IMR-90 (cell line): ENCODE results near the gene POLE4. TPM values are rescaled to one million over a fixed set of nuclear protein-coding genes. Genes with fewer than 3 reads are reported as not detected.

Experiments
- ATAC-seq: fragments of 200-7000 bp; cut with Tn5 transposase; 2 replicates; pipeline ENCODE4 v1.9.1; 2020; ENCODE audit warnings: low read depth, mild to moderate bottlenecking, moderate library complexity
- BruUV-seq: library from RNA; stranded (reverse); fragments of 400-500 nt; replicated peaks from 2 replicates; lab custom pipeline; 2021; lab: Mats Ljungman, UMichigan
- CTCF ChIA-PET: fragments of 300-600 bp; formaldehyde crosslinking; extraction: SDS; loops from one replicate; lab custom pipeline; 2021; ENCODE audit warnings: antibody characterized with exemption; lab: Yijun Ruan, JAX
- POLR2A ChIA-PET: fragments of 300-600 bp; sonication (Branson Sonifier 250); formaldehyde crosslinking; loops from one replicate; lab custom pipeline; 2022; ENCODE audit warnings: antibody characterized with exemption; ENCODE audit not compliant: unreplicated experiment; lab: Charles Lee
- DNase-seq: peaks from one replicate; pipeline ENCODE4 v3.0.0; 2013
- H2AFZ ChIP-seq: replicated peaks from 2 replicates; pipeline ENCODE3; 2013; ENCODE audit warnings: low read length, mild to moderate bottlenecking; ENCODE audit not compliant: poor library complexity
- H2AK5ac ChIP-seq: 2 replicates; pipeline ENCODE4 v1.6.1; 2013; ENCODE audit warnings: low read depth, low read length, inconsistent platforms
- H2AK9ac ChIP-seq: replicated peaks from 2 replicates; pipeline ENCODE3; 2013; ENCODE audit warnings: mild to moderate bottlenecking, low read depth, low read length, moderate library complexity; ENCODE audit not compliant: poor library complexity
- H2BK120ac ChIP-seq: 2 replicates; pipeline ENCODE4 v1.6.1; 2013; ENCODE audit warnings: low read depth, low read length, inconsistent platforms
- H2BK15ac ChIP-seq: 3 replicates; pipeline ENCODE4 v1.6.1; 2013; ENCODE audit warnings: low read depth, low read length, inconsistent platforms
- H2BK20ac ChIP-seq: 2 replicates; pipeline ENCODE4 v1.6.1; 2013; ENCODE audit warnings: low read depth, mild to moderate bottlenecking, inconsistent platforms, low read length, moderate library complexity
- H2BK5ac ChIP-seq: 2 replicates; pipeline ENCODE4 v1.6.1; 2013; ENCODE audit warnings: mild to moderate bottlenecking, low read depth, low read length, inconsistent platforms; ENCODE audit not compliant: poor library complexity, severe bottlenecking
- H3K14ac ChIP-seq: replicated peaks from 2 replicates; pipeline ENCODE4 v1.6.1; 2013; ENCODE audit warnings: low read depth, low read length, inconsistent platforms
- H3K18ac ChIP-seq: 2 replicates; pipeline ENCODE4 v1.6.1; 2013; ENCODE audit warnings: low read depth, low read length, control low read depth
- H3K23ac ChIP-seq: 2 replicates; pipeline ENCODE4 v1.6.1; 2013; ENCODE audit warnings: low read depth, low read length, inconsistent platforms
- H3K27ac ChIP-seq: 2 replicates; pipeline ENCODE4 v1.5.1; 2013; ENCODE audit warnings: mild to moderate bottlenecking, control low read depth, low read length; ENCODE audit not compliant: insufficient read depth
- H3K27me3 ChIP-seq: 2 replicates; pipeline ENCODE4 v1.6.1; 2013; ENCODE audit warnings: low read length; ENCODE audit not compliant: control insufficient read depth, insufficient read depth
- H3K36me3 ChIP-seq: 2 replicates; pipeline ENCODE4 v1.6.1; 2013; ENCODE audit warnings: low read length, mixed read lengths; ENCODE audit not compliant: control insufficient read depth, insufficient read depth
- H3K4ac ChIP-seq: 2 replicates; pipeline ENCODE4 v1.6.1; 2013; ENCODE audit warnings: low read depth, low read length, inconsistent platforms
- H3K4me1 ChIP-seq: 2 replicates; pipeline ENCODE4 v1.6.1; 2013; ENCODE audit warnings: low read length, mixed read lengths; ENCODE audit not compliant: control insufficient read depth, insufficient read depth
- H3K4me2 ChIP-seq: 2 replicates; pipeline ENCODE4 v1.6.1; 2013; ENCODE audit warnings: low read depth, mild to moderate bottlenecking, control low read depth, low read length, moderate library complexity
- H3K4me3 ChIP-seq: 2 replicates; pipeline ENCODE4 v1.5.1; 2013; ENCODE audit warnings: low read depth, mild to moderate bottlenecking, control low read depth, low read length, moderate library complexity; ENCODE audit not compliant: insufficient read depth
- H3K56ac ChIP-seq: 2 replicates; pipeline ENCODE4 v1.6.1; 2013; ENCODE audit warnings: low read length, inconsistent platforms; ENCODE audit not compliant: insufficient read depth; ENCODE audit errors: extremely low read depth
- H3K79me1 ChIP-seq, 2 experiments: 2 replicates each; pipeline ENCODE4 v1.6.1; 2013; ENCODE audit warnings: low read length in 2 of 2, inconsistent platforms in 1 of 2, low read depth in 1 of 2
- H3K9ac ChIP-seq: 2 replicates; pipeline ENCODE4 v1.6.1; 2013; ENCODE audit warnings: low read depth, low read length, control low read depth
- H3K9me1 ChIP-seq: 2 replicates; pipeline ENCODE4 v1.6.1; 2013; ENCODE audit warnings: low read length, inconsistent platforms; ENCODE audit not compliant: insufficient read depth
- H3K9me3 ChIP-seq: 2 replicates; pipeline ENCODE4 v1.6.1; 2013; ENCODE audit warnings: low read length; ENCODE audit not compliant: control insufficient read depth, insufficient read depth
- H4K20me1 ChIP-seq: 2 replicates; pipeline ENCODE4 v1.6.1; 2013; ENCODE audit warnings: low read length, inconsistent platforms; ENCODE audit not compliant: insufficient read depth
- H4K5ac ChIP-seq: 2 replicates; pipeline ENCODE4 v1.6.1; 2013; ENCODE audit warnings: mild to moderate bottlenecking, low read depth, low read length, control low read depth
- H4K8ac ChIP-seq, 2 experiments: 2 replicates each; pipeline ENCODE4 v1.6.1; 2013; ENCODE audit warnings: low read depth in 2 of 2, low read length in 2 of 2, control low read depth in 1 of 2, inconsistent platforms in 1 of 2
- H4K91ac ChIP-seq: 2 replicates; pipeline ENCODE4 v1.6.1; 2013; ENCODE audit warnings: low read depth, low read length, inconsistent platforms; ENCODE audit not compliant: insufficient read depth
- BHLHE40 ChIP-seq: fragments of 150-350 bp; IDR thresholded peaks from 2 replicates; pipeline ENCODE4 v1.6.1; 2016; ENCODE audit warnings: mild to moderate bottlenecking, low read depth, low read length
- CEBPB ChIP-seq: IDR thresholded peaks from 2 replicates; pipeline ENCODE4 v1.6.1; 2012; ENCODE audit warnings: low read depth, low read length, improper control_type of control experiment
- CHD1 ChIP-seq: IDR thresholded peaks from 2 replicates; pipeline ENCODE4 v1.6.1; 2012; ENCODE audit warnings: low read depth, low read length, improper control_type of control experiment
- ELK1 ChIP-seq: fragments of 150-350 bp; IDR thresholded peaks from 2 replicates; pipeline ENCODE4 v1.6.1; 2016; ENCODE audit warnings: low read depth, mild to moderate bottlenecking, low read length, moderate library complexity, borderline replicate concordance
- FOS ChIP-seq: fragments of 150-350 bp; IDR thresholded peaks from 2 replicates; pipeline ENCODE4 v1.6.1; 2016; ENCODE audit warnings: low read depth, low read length
- MAFK ChIP-seq: IDR thresholded peaks from 2 replicates; pipeline ENCODE4 v1.6.1; 2012; ENCODE audit warnings: low read depth, low read length, improper control_type of control experiment
- MAZ ChIP-seq: IDR thresholded peaks from 2 replicates; pipeline ENCODE4 v1.6.1; 2012; ENCODE audit warnings: low read depth, mild to moderate bottlenecking, low read length, improper control_type of control experiment, moderate library complexity, borderline replicate concordance
- MXI1 ChIP-seq: IDR thresholded peaks from 2 replicates; pipeline ENCODE4 v1.6.1; 2012; ENCODE audit warnings: low read depth, mild to moderate bottlenecking, low read length, moderate library complexity, borderline replicate concordance
- NFE2L2 ChIP-seq: fragments of 150-350 bp; IDR thresholded peaks from 2 replicates; pipeline ENCODE4 v1.6.1; 2016; ENCODE audit warnings: low read depth, mild to moderate bottlenecking, low read length
- POLR2A ChIP-seq: IDR thresholded peaks from 2 replicates; pipeline ENCODE4 v1.6.1; 2012; ENCODE audit warnings: mild to moderate bottlenecking, low read depth, low read length
- RAD21 ChIP-seq: IDR thresholded peaks from 2 replicates; pipeline ENCODE4 v1.6.1; 2012; ENCODE audit warnings: low read length, improper control_type of control experiment
- RCOR1 ChIP-seq: IDR thresholded peaks from 2 replicates; pipeline ENCODE4 v1.6.1; 2012; ENCODE audit warnings: mild to moderate bottlenecking, low read length, improper control_type of control experiment; ENCODE audit not compliant: insufficient replicate concordance
- RFX5 ChIP-seq: IDR thresholded peaks from 2 replicates; pipeline ENCODE4 v1.8.0; 2012; ENCODE audit warnings: low read depth, mild to moderate bottlenecking, low read length, moderate library complexity
- SMC3 ChIP-seq: fragments of 150-350 bp; IDR thresholded peaks from 2 replicates; pipeline ENCODE4 v1.6.1; 2016; ENCODE audit warnings: low read depth, mild to moderate bottlenecking, antibody characterized with exemption, low read length, moderate library complexity
- WGBS, 2 experiments: methylation state at CpG; one replicate each; pipeline versions ENCODE4 v1.1.5 to v1.1.7; 2013; ENCODE audit warnings: missing lambda C conversion rate in 2 of 2; ENCODE audit not compliant: insufficient read length in 1 of 2; ENCODE audit errors: extremely low coverage in 2 of 2; 5-methylcytosine and 5-hydroxymethylcytosine counted together
- dilution Hi-C: fragments of 300-500 bp; cut with HindIII; formaldehyde crosslinking; loops from one replicate; pipeline ENCODE4 v1.14.3; 2018; ENCODE audit warnings: low sequenced_read_pairs; ENCODE audit not compliant: unreplicated experiment
- in situ Hi-C: fragments of 300-500 bp; cut with MboI; formaldehyde crosslinking; loops from 3 replicates; pipeline ENCODE4 v1.14.3; 2019; ENCODE audit warnings: low sequenced_read_pairs, inconsistent platforms, mixed read lengths
- intact Hi-C: fragments of 100-400 bp; cut with micrococcal nuclease; formaldehyde crosslinking; loops from 2 replicates; pipeline ENCODE4 v1.10.0; 2022
- polyA plus RNA-seq, 3 experiments: library from polyadenylated mRNA; depleted of rRNA; stranded (reverse); fragments of >200 nt; gene quantifications; 2 replicates each; pipeline ENCODE4 v1.2.3, GENCODE V29; 2012; ENCODE audit warnings: low replicate concordance in 1 of 3
- total RNA-seq: library from RNA; depleted of rRNA; stranded (reverse); fragments of >200 nt; gene quantifications from 2 replicates; pipeline ENCODE4 v1.2.3, GENCODE V29; 2012
- TF ChIP-seq, protein P1 (sequence below): conservative IDR thresholded peaks from 2 replicates; pipeline ENCODE4 v1.5.1; 2012; ENCODE audit warnings: mild to moderate bottlenecking, low read depth, low read length, improper control_type of control experiment
- TF ChIP-seq, protein P2 (sequence below): fragments of 150-350 bp; IDR thresholded peaks from 2 replicates; pipeline ENCODE4 v1.6.1; 2017; ENCODE audit warnings: mild to moderate bottlenecking, antibody characterized with exemption, low read length, low read depth

The POLE4 gene
- total and polyA plus RNA-seq, 2 of the 4 experiments (the other 2 are of a cell fraction) = 9.0 to 23.9 TPM

- ATAC-seq (no peak), DNase-seq (no peak)
- no peak overlapping the region for H3K56ac ChIP-seq
- H3K4ac ChIP-seq = no peak overlapping the region
- no peaks in the 10 kb centered on the region for H3K9me3 ChIP-seq
- no peaks in the 10 kb centered on the region for H3K27me3 ChIP-seq
- H4K5ac ChIP-seq = no peak overlapping the region
- H3K9ac ChIP-seq = no peak overlapping the region
- H3K9me1 ChIP-seq = no peaks in the 10 kb centered on the region
- intact Hi-C loops = no loop called here
- dilution Hi-C loops = no loop called here
- WGBS, 2 experiments = 43% methylated on average over 1 of the region's 5 CpGs; no CpG with 5 or more reads in 1 of the 2 experiments
- H3K79me1 ChIP-seq = no peaks in the 10 kb centered on the region
- H3K18ac ChIP-seq = no peak overlapping the region
- no peak overlapping the region for H2AK5ac ChIP-seq
- no peak overlapping the region for H3K23ac ChIP-seq
- no peak overlapping the region for H2AFZ ChIP-seq
- H3K36me3 ChIP-seq = no peaks in the 10 kb centered on the region
- CTCF ChIA-PET = interaction anchor here (0.6 kb wide), 1 partner anchor 26 kb away, joined by 3 read pairs; no protein-coding TSS in a partner anchor
- no TSS peak for BruUV-seq
- no peak overlapping the region for H3K14ac ChIP-seq
- H2AK9ac ChIP-seq = no peak overlapping the region
- no peak overlapping the region for H4K8ac ChIP-seq
- no peak overlapping the region for H2BK5ac ChIP-seq
- no peak overlapping the region for H3K4me3 ChIP-seq
- no peak overlapping the region for H2BK20ac ChIP-seq
- peaks cover 2% of the 10 kb centered on the region; the same call in 1 of the 2 replicates for H3K4me1 ChIP-seq
- POLR2A ChIA-PET = no interaction called here
- H4K20me1 ChIP-seq = peaks cover 3% of the 10 kb centered on the region; the same call in 1 of the 2 replicates
- H3K27ac ChIP-seq = no peak overlapping the region
- no peak overlapping the region for H4K91ac ChIP-seq
- H2BK120ac ChIP-seq = no peak overlapping the region
- H2BK15ac ChIP-seq = no peak overlapping the region
- in situ Hi-C loops = no loop called here
- no peak overlapping the region for H3K4me2 ChIP-seq
- no peak for TF ChIP-seq MXI1
- TF ChIP-seq CEBPB = no peak
- TF ChIP-seq BHLHE40 = no peak
- TF ChIP-seq MAZ = no peak
- TF ChIP-seq MAFK = no peak
- no peak for TF ChIP-seq POLR2A
- no peak for TF ChIP-seq RAD21
- TF ChIP-seq, protein P1, sequence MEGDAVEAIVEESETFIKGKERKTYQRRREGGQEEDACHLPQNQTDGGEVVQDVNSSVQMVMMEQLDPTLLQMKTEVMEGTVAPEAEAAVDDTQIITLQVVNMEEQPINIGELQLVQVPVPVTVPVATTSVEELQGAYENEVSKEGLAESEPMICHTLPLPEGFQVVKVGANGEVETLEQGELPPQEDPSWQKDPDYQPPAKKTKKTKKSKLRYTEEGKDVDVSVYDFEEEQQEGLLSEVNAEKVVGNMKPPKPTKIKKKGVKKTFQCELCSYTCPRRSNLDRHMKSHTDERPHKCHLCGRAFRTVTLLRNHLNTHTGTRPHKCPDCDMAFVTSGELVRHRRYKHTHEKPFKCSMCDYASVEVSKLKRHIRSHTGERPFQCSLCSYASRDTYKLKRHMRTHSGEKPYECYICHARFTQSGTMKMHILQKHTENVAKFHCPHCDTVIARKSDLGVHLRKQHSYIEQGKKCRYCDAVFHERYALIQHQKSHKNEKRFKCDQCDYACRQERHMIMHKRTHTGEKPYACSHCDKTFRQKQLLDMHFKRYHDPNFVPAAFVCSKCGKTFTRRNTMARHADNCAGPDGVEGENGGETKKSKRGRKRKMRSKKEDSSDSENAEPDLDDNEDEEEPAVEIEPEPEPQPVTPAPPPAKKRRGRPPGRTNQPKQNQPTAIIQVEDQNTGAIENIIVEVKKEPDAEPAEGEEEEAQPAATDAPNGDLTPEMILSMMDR = no peak
- TF ChIP-seq RFX5 = no peak
- TF ChIP-seq RCOR1 = no peak
- no peak for TF ChIP-seq CHD1
- TF ChIP-seq NFE2L2 = no peak
- no peak for TF ChIP-seq FOS
- TF ChIP-seq, protein P2, sequence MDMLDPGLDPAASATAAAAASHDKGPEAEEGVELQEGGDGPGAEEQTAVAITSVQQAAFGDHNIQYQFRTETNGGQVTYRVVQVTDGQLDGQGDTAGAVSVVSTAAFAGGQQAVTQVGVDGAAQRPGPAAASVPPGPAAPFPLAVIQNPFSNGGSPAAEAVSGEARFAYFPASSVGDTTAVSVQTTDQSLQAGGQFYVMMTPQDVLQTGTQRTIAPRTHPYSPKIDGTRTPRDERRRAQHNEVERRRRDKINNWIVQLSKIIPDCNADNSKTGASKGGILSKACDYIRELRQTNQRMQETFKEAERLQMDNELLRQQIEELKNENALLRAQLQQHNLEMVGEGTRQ = no peak
- TF ChIP-seq SMC3 = no peak
- no peak for TF ChIP-seq ELK1
Measured at GRCh38 chr2:74942263-74942662, 16.2 kb upstream of the POLE4 start.
